SJSA1 (cell line): ENCODE measurements around the gene SV2B. TPM values are rescaled to one million over a fixed set of nuclear protein-coding genes. Genes with fewer than 3 reads are reported as not detected.
"Not testable (repeated sequence)": the region's sequence is repeated elsewhere in the genome, so short reads cannot be mapped to it uniquely, and the experiment has no call there.

Source experiments
- DNase-seq, 2 experiments: peaks; one replicate each; pipeline ENCODE4 v3.0.0-alpha.2; 2015 to 2020; ENCODE audit warnings: low spot score in 2 of 2, low read depth in 1 of 2
- H3K27ac ChIP-seq: fragments of 250-450 bp; sonication (Bioruptor Pico); 2 replicates; pipeline ENCODE4 v1.5.1; 2020; ENCODE audit warnings: mild to moderate bottlenecking, moderate library complexity
- H3K27me3 ChIP-seq: fragments of 250-450 bp; sonication (Bioruptor Pico); replicated peaks from 2 replicates; pipeline ENCODE4 v1.5.1; 2020; ENCODE audit warnings: mild to moderate bottlenecking, moderate library complexity
- H3K36me3 ChIP-seq: fragments of 250-450 bp; sonication (Bioruptor Pico); 2 replicates; pipeline ENCODE4 v1.5.1; 2020; ENCODE audit warnings: mild to moderate bottlenecking
- H3K4me1 ChIP-seq: fragments of 250-450 bp; sonication (Bioruptor Pico); replicated peaks from 2 replicates; pipeline ENCODE4 v1.6.1; 2021; ENCODE audit warnings: mild to moderate bottlenecking
- H3K4me3 ChIP-seq: fragments of 250-450 bp; sonication (Bioruptor Pico); 2 replicates; pipeline ENCODE4 v1.5.1; 2020; ENCODE audit warnings: mild to moderate bottlenecking
- H3K9me3 ChIP-seq: fragments of 250-450 bp; sonication (Bioruptor Pico); replicated peaks from 2 replicates; pipeline ENCODE4 v1.5.1; 2020; ENCODE audit warnings: mild to moderate bottlenecking
- total RNA-seq: library from RNA; depleted of rRNA; stranded (reverse); fragments of >200 nt; shearing (Covaris generic); gene quantifications from 2 replicates; pipeline ENCODE4 v1.2.3, GENCODE V29; 2014; rRNA removed

Gene SV2B
- total RNA-seq, 1 experiment from 2014 or later = not detected

GRCh38 chr15:91320101-91320500 lies 220.0 kb downstream of the SV2B start:
- Histone ChIP-seq H3K4me1 (no peaks in the 10 kb centered on the region), H3K36me3 (no peaks in the 10 kb centered on the region), H3K4me3 (no peak overlapping the region), H3K9me3 (no peaks in the 10 kb centered on the region), H3K27me3 (0 out of 2 replicates have a peak, but pooled peaks cover 7% of the 10 kb centered on the region), H3K27ac (no peak overlapping the region)
- DNase-seq = no peak

- no peak for DNase-seq
- no peak overlapping the region for H3K4me3 ChIP-seq
- H3K27ac ChIP-seq = no peak overlapping the region
- H3K36me3 ChIP-seq = no peaks in the 10 kb centered on the region
- no peaks in the 10 kb centered on the region for H3K9me3 ChIP-seq
- no peaks in the 10 kb centered on the region; the same call in 1 of the 2 replicates for H3K27me3 ChIP-seq
- no peaks in the 10 kb centered on the region for H3K4me1 ChIP-seq
These were observed 229.9 kb downstream of the SV2B start for GRCh38 chr15:91329914-91330313.

- H3K27me3 ChIP-seq = no peaks in the 10 kb centered on the region; the same call in 1 of the 2 replicates
- no peak overlapping the region for H3K4me3 ChIP-seq
- DNase-seq = no peak
These were observed 231.5 kb downstream of the SV2B start for GRCh38 chr15:91331581-91331980.

GRCh38 chr15:91335702-91336101 lies 235.6 kb downstream of the SV2B start:
- DNase-seq = no peak
- no peaks in the 10 kb centered on the region for H3K9me3 ChIP-seq
- H3K36me3 ChIP-seq = no peaks in the 10 kb centered on the region
- H3K4me3 ChIP-seq = no peak overlapping the region
- H3K27me3 ChIP-seq = no peaks in the 10 kb centered on the region; the same call in 1 of the 2 replicates
- no peaks in the 10 kb centered on the region for H3K4me1 ChIP-seq
- H3K27ac ChIP-seq = no peak overlapping the region

More at GRCh38 chr15:91331581-91331980, 231.5 kb downstream of the SV2B start:
- Histone ChIP-seq H3K9me3 (no peaks in the 10 kb centered on the region), H3K4me1 (no peaks in the 10 kb centered on the region), H3K27ac (no peak overlapping the region), H3K36me3 (no peaks in the 10 kb centered on the region)

GRCh38 chr15:91336687-91337086 lies 236.6 kb downstream of the SV2B start:
- no peak for DNase-seq
- Histone ChIP-seq H3K36me3 (no peaks in the 10 kb centered on the region), H3K4me3 (no peak overlapping the region), H3K4me1 (no peaks in the 10 kb centered on the region), H3K27ac (no peak overlapping the region), H3K27me3 (no peaks in the 10 kb centered on the region; the same call in 1 of the 2 replicates), H3K9me3 (no peaks in the 10 kb centered on the region)

- H3K36me3 ChIP-seq = no peaks in the 10 kb centered on the region
- no peak overlapping the region for H3K4me3 ChIP-seq
- no peaks in the 10 kb centered on the region for H3K4me1 ChIP-seq
- no peaks in the 10 kb centered on the region for H3K9me3 ChIP-seq
- H3K27me3 ChIP-seq = no peaks in the 10 kb centered on the region; the same call in 1 of the 2 replicates
- no peak overlapping the region for H3K27ac ChIP-seq
- DNase-seq = no peak
These were observed 238.7 kb downstream of the SV2B start for GRCh38 chr15:91338766-91339165.

- no peak overlapping the region for H3K27ac ChIP-seq
- no peak for DNase-seq
- H3K4me3 ChIP-seq = no peak overlapping the region
- H3K36me3 ChIP-seq = no peaks in the 10 kb centered on the region
- no peaks in the 10 kb centered on the region for H3K9me3 ChIP-seq
- H3K4me1 ChIP-seq = no peaks in the 10 kb centered on the region
- no peaks in the 10 kb centered on the region; the same call in 1 of the 2 replicates for H3K27me3 ChIP-seq
These were observed 242.0 kb downstream of the SV2B start for GRCh38 chr15:91342097-91342496.

- H3K9me3 ChIP-seq, H3K4me1 ChIP-seq, H3K27me3 ChIP-seq, H3K36me3 ChIP-seq, H3K27ac ChIP-seq, DNase-seq, H3K4me3 ChIP-seq: not testable (repeated sequence)
These were observed 244.9 kb downstream of the SV2B start for GRCh38 chr15:91344912-91345311.

- no peak overlapping the region for H3K4me3 ChIP-seq
- H3K4me1 ChIP-seq = no peaks in the 10 kb centered on the region
- no peaks in the 10 kb centered on the region for H3K36me3 ChIP-seq
These were observed 245.7 kb downstream of the SV2B start for GRCh38 chr15:91345736-91346135.

GRCh38 chr15:91346259-91346658 lies 246.2 kb downstream of the SV2B start:
- no peaks in the 10 kb centered on the region for H3K4me1 ChIP-seq
- no peaks in the 10 kb centered on the region for H3K9me3 ChIP-seq

More at GRCh38 chr15:91345736-91346135, 245.7 kb downstream of the SV2B start:
- no peaks in the 10 kb centered on the region for H3K27me3 ChIP-seq
- H3K9me3 ChIP-seq = no peaks in the 10 kb centered on the region
- no peak overlapping the region for H3K27ac ChIP-seq
- DNase-seq = no peak

GRCh38 chr15:91348752-91349500 lies 248.9 kb downstream of the SV2B start:
- Histone ChIP-seq H3K27ac (no peak overlapping the region), H3K27me3 (no peaks in the 10 kb centered on the region), H3K4me1 (no peaks in the 10 kb centered on the region), H3K36me3 (no peaks in the 10 kb centered on the region), H3K9me3 (no peaks in the 10 kb centered on the region), H3K4me3 (no peak overlapping the region)
- no peak for DNase-seq

More at GRCh38 chr15:91346259-91346658, 246.2 kb downstream of the SV2B start:
- H3K4me3 ChIP-seq = no peak overlapping the region
- no peak overlapping the region for H3K27ac ChIP-seq
- no peak for DNase-seq
- H3K36me3 ChIP-seq = no peaks in the 10 kb centered on the region
- H3K27me3 ChIP-seq = no peaks in the 10 kb centered on the region

Other genes starting within 250 kb of the SV2B start
- gene FURIN, start 231.7 kb upstream of the SV2B start, total RNA-seq = 75.0 and 92.8 TPM in 2 replicates
- gene FES, start 215.8 kb upstream of the SV2B start, total RNA-seq = 0.16 TPM in 1 of 2 replicates, not detected in the other
- 0.85 and 3.9 TPM in 2 replicates for gene MAN2A2, start 197.0 kb upstream of the SV2B start, total RNA-seq
- 4.9 and 10.0 TPM in 2 replicates for gene HDDC3, start 167.7 kb upstream of the SV2B start, total RNA-seq
- gene UNC45A, start 165.0 kb upstream of the SV2B start, total RNA-seq = 67.9 and 75.5 TPM in 2 replicates
- gene RCCD1, start 145.4 kb upstream of the SV2B start, total RNA-seq = 31.2 and 51.3 TPM in 2 replicates
- gene PRC1, start 105.7 kb upstream of the SV2B start, total RNA-seq = 455 and 500 TPM in 2 replicates
- 5.4 and 6.0 TPM in 2 replicates for gene VPS33B, start 77.7 kb upstream of the SV2B start, total RNA-seq